ENCODE results near the gene ARRDC5. TPM values are rescaled to one million over a fixed set of nuclear protein-coding genes. Genes with fewer than 3 reads are reported as not detected.
"Not testable (repeated sequence)": the region's sequence is repeated elsewhere in the genome, so short reads cannot be mapped to it uniquely, and the experiment has no call there.

The ARRDC5 gene
- total RNA-seq, 1 experiment from 2014 or later = not detected

DNA sequence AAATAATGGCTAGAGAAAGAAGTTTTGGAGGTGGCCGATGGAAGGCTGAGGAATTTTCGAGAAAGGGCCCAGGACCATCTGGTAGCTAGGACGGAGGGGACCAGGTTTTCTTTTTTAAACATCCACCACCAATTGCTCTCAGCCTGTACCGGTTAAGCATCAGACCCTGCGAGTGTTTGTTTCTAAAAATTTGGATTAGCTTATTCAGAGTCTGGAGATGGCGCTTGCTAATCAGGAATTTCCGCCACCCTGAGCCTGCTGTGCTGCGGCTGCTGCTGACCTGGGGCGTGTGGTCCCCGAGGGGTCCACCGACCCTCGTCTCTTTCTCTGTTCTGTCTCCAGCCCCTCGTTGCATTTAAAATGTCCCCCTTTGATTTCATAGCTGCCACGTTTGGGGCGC is 8.6 kb upstream of the ARRDC5 start:
- in situ Hi-C loops (cut with HindIII; ENCODE audit: low sequenced_read_pairs) = no loop called here
- no peak for DNase-seq (ENCODE audit: low spot score)

DNA sequence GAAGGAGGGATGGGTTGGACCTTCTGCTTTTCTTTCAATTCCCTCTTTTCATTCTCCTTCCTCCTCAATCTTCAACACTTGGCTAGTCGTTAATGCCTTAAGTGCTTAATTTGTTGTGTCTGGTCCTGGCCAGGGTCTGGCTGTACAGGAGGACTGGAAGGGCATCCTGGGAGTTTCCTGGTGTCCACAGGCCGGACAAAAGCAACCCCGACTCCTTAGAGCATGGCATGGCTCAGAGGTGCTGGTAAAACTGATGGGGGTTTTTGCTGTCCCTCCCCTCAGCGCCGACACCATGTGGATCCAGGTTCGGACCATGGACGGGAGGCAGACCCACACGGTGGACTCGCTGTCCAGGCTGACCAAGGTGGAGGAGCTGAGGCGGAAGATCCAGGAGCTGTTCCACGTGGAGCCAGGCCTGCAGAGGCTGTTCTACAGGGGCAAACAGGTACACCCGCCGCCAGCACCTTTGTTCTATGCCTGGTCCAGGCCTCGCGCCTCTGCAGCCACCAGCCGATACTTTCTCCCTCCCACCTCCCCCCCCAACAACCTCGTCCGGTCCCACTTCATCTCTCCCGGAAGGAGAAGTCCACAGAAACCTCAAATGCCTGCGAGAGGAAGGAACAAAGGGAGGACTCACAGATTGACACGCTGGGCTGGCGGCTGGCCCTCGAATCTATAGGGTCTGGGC is 8.0 kb upstream of the ARRDC5 start:
- in situ Hi-C loops (cut with HindIII; ENCODE audit: low sequenced_read_pairs) = no loop called here
- DNase-seq (ENCODE audit: low spot score) = no peak

DNA sequence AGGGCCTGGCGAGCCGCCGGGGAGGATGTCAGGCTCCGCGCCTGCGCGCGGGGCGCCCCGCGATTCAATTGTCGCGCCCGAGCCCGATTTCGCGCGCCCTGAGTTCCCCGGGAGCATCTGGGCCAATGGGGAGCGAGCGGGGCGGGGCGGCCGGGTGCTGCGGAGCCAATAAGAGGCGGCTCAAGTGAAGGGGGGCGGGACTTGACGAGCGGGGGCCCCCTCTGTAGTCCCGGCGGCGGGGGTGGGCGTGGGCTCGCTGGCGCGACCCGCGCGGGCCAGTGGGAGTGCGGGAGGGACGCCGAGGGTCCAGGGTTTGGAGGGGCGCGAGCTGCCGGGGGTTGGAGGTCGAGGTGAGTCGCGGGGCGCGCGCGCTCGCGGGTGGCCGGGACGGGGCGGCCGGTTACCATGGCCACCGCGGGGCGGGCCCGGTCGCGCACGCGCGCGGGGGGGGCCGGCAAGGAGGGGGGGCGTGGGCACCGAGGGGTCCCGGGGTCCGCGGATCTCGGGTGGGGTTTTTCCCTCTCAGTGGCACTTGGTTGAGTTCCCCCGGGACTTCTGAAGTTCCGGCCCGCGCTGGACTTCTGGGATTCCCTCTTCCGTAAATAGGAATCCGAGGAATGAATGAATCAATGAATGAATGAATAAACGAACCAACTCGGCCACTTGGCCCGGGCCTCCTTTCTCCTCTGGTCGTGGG is 7.3 kb upstream of the ARRDC5 start:
- in situ Hi-C loops (cut with HindIII; ENCODE audit: low sequenced_read_pairs) = no loop called here
- peak; percentile 84 for DNase-seq (ENCODE audit: low spot score)

DNA sequence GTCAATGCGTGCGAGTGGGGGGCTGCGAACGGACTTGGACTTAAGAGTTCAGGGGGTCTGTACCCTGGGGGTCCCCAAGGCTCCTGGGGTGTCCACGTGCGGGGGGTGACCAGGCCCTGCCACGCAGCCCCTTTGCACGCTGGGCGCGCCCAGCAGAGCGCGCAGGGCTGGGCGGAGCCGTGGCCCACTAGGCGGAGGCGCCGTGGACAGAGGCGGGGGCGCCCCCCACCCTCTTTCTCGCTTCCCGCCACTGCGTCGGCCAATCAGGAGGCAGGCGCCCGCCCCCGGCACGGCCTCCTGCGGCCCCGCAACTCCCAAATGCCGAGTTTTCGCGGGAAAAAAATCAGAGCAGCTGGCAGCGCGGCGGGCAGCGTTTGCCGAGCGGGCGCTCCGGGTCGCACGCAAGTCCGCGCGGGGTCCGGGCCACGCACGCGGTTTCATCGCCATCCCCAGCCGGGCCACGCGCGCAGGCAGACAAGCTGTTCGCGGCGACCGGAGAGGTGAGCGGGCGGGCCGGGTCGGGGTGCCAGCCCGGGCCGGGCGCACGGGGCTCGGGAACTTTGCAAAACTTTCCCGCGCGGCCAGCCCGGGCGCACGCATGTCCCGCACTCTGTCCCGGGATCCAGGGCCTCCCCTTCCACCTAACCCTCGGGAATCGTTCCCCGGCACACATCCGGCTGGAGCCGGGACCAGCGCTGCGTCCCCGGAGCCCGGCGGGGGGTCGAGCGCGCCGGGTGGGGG is 6.6 kb upstream of the ARRDC5 start, which contains the start of gene UHRF1:
Gene UHRF1, plus strand, starts transcription at position 346 of the 741 bp plus-strand sequence. CDS start 1,385 bp downstream, outside the sequence.
- no peak for DNase-seq (ENCODE audit: low spot score)
- in situ Hi-C loops (cut with HindIII; ENCODE audit: low sequenced_read_pairs) = no loop called here

DNA sequence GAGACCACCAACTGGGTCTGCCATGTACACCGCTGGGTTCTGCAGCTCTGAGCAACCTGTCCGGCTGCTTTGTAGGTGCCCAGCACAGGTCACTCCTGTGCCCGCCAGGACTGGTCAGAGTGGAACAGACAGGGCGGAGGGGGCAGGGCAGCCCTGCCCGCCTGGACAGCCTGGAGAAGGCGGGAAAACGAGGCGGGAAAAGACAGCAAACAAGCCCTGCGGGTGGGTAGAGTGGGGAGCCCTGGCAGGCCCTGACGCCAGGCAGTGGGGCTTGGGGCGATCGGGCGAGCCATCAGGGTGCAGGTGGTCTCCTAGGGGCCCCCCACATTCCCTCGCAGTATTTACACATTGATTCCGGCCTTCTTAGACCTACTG is 6.1 kb upstream of the ARRDC5 start:
- DNase-seq (ENCODE audit: low spot score) = no peak
- in situ Hi-C loops (cut with HindIII; ENCODE audit: low sequenced_read_pairs) = no loop called here

DNA sequence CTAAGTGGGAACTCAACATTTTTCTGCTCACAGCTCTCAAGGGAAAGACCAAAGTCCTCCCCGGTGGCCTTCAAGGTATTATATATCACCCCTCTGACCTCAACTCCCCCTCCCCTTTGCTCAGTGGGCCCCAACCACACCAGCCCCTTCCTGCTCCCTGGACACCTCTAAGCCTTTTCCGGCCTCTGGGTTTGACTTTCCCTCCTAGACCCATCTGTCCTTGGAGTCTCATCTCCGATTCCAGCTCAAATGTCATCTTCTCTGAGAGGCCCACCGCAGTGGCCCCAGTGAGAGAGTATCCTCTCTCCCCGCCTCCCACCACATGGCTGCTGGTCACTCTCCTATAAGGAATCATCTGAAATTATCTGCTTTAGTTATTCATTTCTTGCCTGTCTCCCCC is 5.7 kb upstream of the ARRDC5 start:
- in situ Hi-C loops (cut with HindIII; ENCODE audit: low sequenced_read_pairs) = no loop called here
- DNase-seq (ENCODE audit: low spot score) = no peak

DNA sequence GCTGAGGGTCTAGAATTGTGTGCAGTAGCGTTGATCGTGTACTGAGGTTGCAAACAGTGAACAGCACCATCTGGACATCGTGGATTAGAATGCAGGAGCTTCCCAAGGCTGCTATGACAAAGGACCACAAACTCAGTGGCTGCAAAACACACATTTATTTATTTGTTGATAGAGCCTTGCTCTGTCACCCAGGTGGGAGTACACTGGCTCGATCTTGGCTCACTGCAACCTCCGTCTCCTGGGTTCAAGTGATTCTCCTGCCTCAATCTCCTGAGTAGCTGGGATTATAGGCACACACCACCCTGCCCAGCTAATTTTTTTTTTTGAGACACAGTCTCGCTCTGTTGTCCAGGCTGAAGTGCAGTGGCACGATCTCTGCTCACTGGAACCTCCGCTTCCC is 4.3 kb upstream of the ARRDC5 start:
- no peak for DNase-seq (ENCODE audit: low spot score)
- in situ Hi-C loops (cut with HindIII; ENCODE audit: low sequenced_read_pairs) = no loop called here

DNA sequence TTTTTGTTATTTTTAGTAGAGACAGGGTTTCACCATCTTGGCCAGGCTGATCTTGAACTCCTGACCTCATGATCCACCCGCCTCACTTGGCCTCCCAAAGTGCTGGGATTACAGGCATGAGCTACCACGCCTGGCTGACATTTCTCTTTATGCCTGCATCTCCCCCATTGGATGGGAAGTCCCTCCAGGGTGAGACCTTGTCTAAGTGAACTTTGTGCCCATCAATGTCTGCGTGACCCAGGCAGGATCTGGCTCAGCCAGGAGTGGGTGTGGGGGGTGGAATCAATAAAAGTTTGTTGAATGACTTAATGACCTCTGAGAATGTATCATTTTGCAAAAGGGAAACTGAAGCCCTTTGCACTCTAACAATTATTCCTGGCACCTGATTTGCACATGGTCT is 1.8 kb upstream of the ARRDC5 start:
- in situ Hi-C loops (cut with HindIII; ENCODE audit: low sequenced_read_pairs) = no loop called here
- no peak for DNase-seq (ENCODE audit: low spot score)

DNA sequence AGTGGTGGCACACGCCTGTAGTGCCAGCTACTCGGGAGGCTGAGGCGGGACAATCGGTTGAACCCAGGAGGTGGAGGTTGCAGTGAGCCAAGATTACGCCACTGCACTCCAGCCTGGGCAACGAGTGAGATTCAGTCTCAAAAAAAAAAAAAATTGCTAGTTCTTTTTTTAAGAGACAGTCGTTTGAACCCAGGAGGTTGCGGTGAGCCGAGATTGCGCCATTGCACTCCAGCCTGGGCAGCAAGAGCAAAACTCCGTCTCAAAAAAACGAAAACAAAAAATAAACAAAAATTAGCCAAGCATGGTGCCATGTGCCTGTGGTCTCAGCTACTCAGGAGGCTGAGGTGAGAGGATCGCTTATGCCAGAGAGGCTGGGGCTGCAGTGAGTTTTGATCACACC is 1.8 kb downstream of the ARRDC5 start:
- DNase-seq (ENCODE audit: low spot score); in situ Hi-C loops (cut with HindIII; ENCODE audit: low sequenced_read_pairs): not testable (repeated sequence)

DNA sequence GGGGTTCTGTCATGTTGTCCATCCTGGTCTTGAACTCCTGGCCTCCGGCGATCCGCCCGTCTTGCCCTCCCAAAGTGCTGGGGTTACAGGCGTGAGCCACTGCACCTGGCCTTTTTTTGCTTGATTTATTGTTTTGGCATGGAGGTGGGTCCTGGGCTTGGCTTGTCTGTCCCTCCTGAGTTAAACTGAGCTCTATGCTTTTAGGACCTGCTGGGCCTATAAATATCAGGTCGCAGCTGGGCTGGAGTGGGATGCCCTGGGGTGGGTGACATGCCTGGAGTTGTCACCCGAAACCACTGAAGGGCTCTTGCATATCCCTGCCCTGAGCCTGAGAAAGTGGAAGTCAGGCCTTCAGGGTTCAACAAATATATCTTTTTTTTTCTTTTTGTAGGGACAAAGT is 5.5 kb downstream of the ARRDC5 start:
- DNase-seq (ENCODE audit: low spot score) = no peak
- in situ Hi-C loops (cut with HindIII; ENCODE audit: low sequenced_read_pairs) = no loop called here

DNA sequence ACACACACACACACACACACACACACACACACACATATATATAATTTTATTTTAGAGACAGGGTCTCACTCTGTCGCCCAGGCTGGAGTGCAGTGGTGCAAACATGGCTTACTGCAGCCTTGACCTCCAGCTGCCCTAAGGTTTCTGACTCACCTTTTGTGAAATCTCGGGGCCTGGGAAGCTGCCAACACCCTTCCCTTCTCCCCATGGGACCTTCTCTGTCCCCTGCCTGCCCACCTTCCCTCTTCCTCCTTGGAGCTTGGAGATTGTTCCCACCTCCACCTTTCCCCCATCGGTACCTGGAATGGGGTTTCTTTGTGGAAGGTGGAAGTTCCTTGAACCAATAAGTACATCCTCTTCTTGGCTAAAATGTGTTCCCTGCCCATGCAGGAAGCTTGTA is 6.3 kb downstream of the ARRDC5 start:
- in situ Hi-C loops (cut with HindIII; ENCODE audit: low sequenced_read_pairs) = no loop called here
- no peak for DNase-seq (ENCODE audit: low spot score)

DNA sequence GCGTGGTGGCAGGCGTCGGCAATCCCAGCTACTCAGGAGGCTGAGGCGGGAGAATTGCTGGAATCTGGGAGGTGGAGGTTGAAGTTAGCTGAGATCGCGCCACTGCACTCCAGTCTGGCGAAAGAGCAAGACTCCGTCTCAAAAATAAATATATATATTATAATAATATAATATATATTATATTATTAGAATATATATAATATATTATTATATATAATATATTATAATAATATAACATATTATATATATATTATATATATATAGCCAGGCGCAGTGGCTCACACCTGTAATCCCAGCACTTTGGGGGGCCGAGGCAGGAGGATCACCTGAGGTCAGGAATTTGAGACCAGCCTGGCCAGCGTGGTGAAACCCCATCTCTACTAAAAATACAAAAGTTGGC is 9.7 kb downstream of the ARRDC5 start:
- DNase-seq (ENCODE audit: low spot score); in situ Hi-C loops (cut with HindIII; ENCODE audit: low sequenced_read_pairs): not testable (repeated sequence)

DNA sequence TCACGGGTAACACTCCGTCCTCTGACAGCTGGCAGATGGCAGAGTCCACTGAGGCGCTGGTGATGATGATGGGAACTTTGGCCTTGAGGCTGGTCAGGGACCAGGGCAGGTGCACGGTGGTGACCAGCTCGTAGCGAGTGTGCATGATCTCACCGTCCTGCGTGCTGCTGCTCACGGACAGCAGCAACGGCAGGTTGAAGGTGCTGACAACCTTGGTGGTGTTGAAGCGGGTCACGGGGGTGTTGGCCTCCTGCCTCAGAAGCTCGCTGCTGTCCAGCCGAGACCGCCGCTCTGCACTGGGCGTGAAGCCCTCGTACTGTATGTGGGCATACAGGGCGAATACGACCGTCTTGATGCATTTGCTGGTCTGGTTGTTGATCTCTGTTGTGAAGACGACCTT is 11.6 kb downstream of the ARRDC5 start:
- no peak for DNase-seq (ENCODE audit: low spot score)
- in situ Hi-C loops (cut with HindIII; ENCODE audit: low sequenced_read_pairs) = no loop called here

DNA sequence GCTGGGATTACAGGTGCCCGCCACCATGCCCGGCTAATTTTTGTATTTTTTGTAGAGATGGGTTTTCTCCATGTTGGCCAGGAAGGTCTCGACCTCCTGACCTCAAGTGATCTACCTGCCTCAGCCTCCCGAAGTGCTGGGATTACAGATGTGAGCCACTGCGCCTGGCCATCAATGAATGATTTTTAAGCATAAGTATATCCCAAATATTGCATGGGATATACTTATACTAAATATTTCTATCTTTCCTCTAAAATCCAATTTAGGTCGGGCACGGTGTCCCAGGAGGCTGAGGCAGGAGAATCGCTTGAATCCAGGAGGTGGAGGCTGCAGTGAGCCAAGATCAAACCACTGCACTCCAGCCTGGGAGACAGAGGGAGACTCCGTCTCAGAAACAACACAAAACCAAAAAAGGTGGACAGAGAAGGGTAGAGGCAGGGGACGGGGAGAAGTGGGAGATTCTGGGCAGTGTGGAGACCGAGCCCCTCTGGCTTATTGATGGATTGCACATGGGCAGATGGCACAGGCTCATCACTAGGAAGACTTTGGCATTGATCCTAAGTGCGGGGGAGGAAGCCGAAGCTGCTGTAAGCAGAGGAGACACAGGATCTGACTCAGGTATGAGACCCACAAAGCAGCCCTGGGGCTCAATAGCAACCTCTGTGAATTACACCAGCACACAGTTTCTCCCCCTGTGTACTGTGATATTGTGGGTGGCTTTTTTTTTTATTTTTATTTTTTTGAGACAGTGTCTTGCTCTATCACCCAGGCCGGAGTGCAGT is 13.5 kb downstream of the ARRDC5 start:
- DNase-seq (ENCODE audit: low spot score) = peak; percentile 44

DNA sequence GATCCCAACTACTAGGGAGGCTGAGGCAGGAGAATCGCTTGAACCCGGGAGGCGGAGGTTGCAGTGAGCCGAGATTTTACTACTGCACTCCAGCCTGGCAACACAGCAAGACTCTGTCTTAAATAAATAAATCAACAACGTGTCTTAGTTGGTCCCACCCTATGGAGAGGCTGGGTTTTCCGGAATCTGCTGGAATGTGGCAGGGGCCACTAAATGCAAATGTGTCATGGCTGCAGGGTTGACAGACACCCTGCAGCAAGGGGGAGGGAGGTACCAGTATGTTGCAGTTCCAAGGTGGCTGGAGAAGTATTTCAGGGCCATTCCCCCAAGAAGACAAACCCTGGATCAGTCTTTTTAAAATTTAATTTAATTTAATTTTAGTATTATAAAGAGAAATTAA is 14.9 kb downstream of the ARRDC5 start:
- DNase-seq (ENCODE audit: low spot score); in situ Hi-C loops (cut with HindIII; ENCODE audit: low sequenced_read_pairs): not testable (repeated sequence)

More for the DNA sequence above, 13.5 kb downstream of the ARRDC5 start:
- in situ Hi-C loops (cut with HindIII; ENCODE audit: low sequenced_read_pairs) = no loop called here

DNA sequence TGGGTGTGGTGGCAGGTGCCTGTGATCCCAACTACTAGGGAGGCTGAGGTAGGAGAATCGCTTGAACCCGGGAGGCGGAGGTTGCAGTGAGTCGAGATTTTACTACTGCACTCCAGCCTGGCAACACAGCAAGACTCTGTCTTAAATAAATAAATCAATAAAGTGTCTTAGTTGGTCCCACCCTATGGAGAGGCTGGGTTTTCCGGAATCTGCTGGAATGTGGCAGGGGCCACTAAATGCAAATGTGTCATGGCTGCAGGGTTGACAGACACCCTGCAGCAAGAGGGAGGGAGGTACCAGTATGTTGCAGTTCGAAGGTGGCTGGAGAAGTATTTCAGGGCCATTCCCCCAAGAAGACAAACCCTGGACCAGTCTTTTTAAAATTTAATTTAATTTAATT is 17.7 kb downstream of the ARRDC5 start:
- DNase-seq (ENCODE audit: low spot score); in situ Hi-C loops (cut with HindIII; ENCODE audit: low sequenced_read_pairs): not testable (repeated sequence)

DNA sequence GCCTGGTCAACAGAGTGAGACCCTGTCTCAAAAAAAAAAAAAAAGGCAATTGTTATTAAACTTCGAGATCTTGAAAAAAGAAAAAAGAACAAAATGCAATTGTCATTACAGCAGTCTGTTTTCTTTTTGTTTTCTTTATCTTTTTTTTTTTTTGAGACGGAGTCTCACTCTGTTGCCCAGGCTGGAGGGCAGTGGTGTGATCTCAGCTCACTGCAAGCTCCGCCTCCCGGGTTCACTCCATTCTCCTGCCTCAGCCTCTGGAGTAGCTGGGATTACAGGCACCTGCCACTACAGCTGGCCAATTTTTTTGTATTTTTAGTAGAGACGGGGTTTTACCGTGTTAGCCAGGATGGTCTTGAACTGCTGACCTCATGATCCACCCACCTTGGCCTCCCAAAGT is 19.8 kb downstream of the ARRDC5 start:
- in situ Hi-C loops (cut with HindIII; ENCODE audit: low sequenced_read_pairs); DNase-seq (ENCODE audit: low spot score): not testable (repeated sequence)

DNA sequence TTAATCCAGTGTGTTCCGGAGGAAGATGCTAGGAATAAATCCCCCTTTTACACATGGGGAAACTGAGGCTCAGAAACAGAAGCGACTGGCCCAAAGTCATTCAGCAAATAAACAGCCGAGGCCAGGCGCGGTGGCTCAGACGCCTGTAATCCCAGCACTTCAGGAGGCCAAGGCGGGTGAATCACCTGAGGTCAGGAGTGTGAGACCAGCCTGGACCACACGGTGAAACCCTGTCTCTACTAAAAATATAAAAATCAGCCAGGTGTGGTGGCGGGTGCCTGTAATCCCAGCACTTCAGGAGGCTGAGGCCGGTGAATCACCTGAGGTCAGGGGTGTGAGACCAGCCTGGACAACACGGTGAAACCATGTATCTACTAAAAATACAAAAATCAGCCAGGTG is 23.7 kb downstream of the ARRDC5 start:
- in situ Hi-C loops (cut with HindIII; ENCODE audit: low sequenced_read_pairs) = no loop called here
- DNase-seq (ENCODE audit: low spot score) = no peak

DNA sequence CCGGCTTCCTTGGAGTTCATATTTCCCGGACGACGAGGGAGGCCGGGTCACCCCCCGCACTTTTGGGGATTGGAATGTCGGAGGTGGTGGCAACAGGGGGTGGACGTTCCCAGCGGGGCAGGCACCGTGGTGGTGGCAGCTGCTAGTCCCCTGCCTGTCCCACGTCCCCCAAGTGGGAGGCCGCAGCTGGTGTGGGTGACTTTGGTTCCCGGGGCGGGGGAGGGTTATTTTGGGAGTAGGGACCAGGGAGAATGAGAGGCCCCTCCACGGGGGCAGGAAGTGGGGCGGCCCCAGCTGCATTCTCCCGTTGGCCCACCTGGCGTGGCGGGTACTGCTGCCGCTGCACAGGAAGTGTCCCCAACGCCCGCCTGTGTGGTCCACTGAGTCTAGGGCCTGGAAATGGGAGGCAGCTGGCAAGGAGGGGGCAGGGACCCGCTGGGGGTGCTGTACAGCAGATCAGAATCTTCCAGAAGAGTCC is 24.2 kb downstream of the ARRDC5 start:
- no peak for DNase-seq (ENCODE audit: low spot score)
- in situ Hi-C loops (cut with HindIII; ENCODE audit: low sequenced_read_pairs) = no loop called here

Measured in G401 (cell line).